ENCODE measurements around the gene LPP.

DNA sequence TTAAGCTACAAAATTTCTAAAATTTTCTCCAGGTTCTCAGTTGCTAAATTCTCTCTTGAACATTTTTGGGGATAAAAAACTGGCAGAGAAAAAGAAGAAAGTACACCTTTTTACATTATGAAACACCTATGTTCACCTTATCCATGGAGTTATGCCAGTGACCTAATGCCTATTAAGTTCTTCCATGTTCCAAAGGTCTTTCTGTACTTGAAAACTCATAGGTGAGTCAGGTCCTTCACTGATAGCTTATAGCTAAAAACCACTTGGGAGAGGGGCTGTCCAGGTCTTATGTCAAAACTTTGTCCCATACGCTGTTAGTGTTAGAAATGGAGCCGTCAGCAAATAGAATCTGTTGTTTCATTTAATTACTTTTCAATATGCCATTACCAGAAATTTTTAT is 530.3 kb downstream of the LPP start:
- TF ChIP-seq CEBPG (CRISPR knock-in tag; IDR thresholded peaks at IDR 0.05) (no peak), EZH2 (conservative IDR thresholded peaks at IDR 0.05; ENCODE audit: low read depth, low read length) (no peak), POLR2A (IDR thresholded peaks at IDR 0.05; ENCODE audit: insufficient read depth in 1 of 2, low read depth in 2 of 2, low read length in 2 of 2) (no peak)
